ENCODE data around the gene GPN2. TPM values are rescaled to one million over a fixed set of nuclear protein-coding genes. Genes with fewer than 3 reads are reported as not detected.
"Not testable (repeated sequence)": the region's sequence is repeated elsewhere in the genome, so short reads cannot be mapped to it uniquely, and the experiment has no call there.

Gene GPN2
- total RNA-seq, 1 donor from 2014 or later = 7.5 TPM

GRCh38 chr1:26851106-26851684 lies 38.9 kb downstream of the GPN2 start:
- intact Hi-C loops (cut with DNase I) = no loop called here
- H3K9me3 ChIP-seq = no peaks in the 10 kb centered on the region
- peaks cover 0 to 8% of the 10 kb centered on the region in 2 donors for H3K4me1 ChIP-seq
- H3K4me3 ChIP-seq = no peak overlapping the region
- DNase-seq (ENCODE audit: low spot score in 2 of 2) = no peak
- H3K27me3 ChIP-seq = no peaks in the 10 kb centered on the region
- H3K27ac ChIP-seq = no peak overlapping the region
- H3K36me3 ChIP-seq = peaks cover 69 to 87% of the 10 kb centered on the region in 2 donors
- TF ChIP-seq CTCF (IDR thresholded peaks at IDR 0.05) = no peak

GRCh38 chr1:26848941-26849774 lies 40.9 kb downstream of the GPN2 start:
- H3K36me3 ChIP-seq = peaks cover 66 to 68% of the 10 kb centered on the region in 2 donors
- peak; percentile 42 to 81 for DNase-seq (ENCODE audit: low spot score in 2 of 2)
- intact Hi-C loops (cut with DNase I) = no loop called here
- H3K4me3 ChIP-seq = no peak overlapping the region
- H3K27me3 ChIP-seq = no peaks in the 10 kb centered on the region
- no peak for TF ChIP-seq CTCF (IDR thresholded peaks at IDR 0.05)
- H3K4me1 ChIP-seq = peaks cover 0 to 8% of the 10 kb centered on the region in 2 donors
- H3K9me3 ChIP-seq = no peaks in the 10 kb centered on the region
- peak overlapping the region; percentile 60 to 76 for H3K27ac ChIP-seq

- peak overlapping the region; percentile 60 to 76 for H3K27ac ChIP-seq
- H3K4me3 ChIP-seq = no peak overlapping the region
- TF ChIP-seq CTCF (IDR thresholded peaks at IDR 0.05) = no peak
- H3K36me3 ChIP-seq = peaks cover 60 to 61% of the 10 kb centered on the region in 2 donors
- H3K4me1 ChIP-seq = peaks cover 0 to 8% of the 10 kb centered on the region in 2 donors
- H3K27me3 ChIP-seq = no peaks in the 10 kb centered on the region
- DNase-seq (ENCODE audit: low spot score in 2 of 2) = no peak
- intact Hi-C loops (cut with DNase I) = no loop called here
- H3K9me3 ChIP-seq = no peaks in the 10 kb centered on the region
These were observed 41.6 kb downstream of the GPN2 start for GRCh38 chr1:26848499-26848898.

GRCh38 chr1:26847826-26848225 lies 42.3 kb downstream of the GPN2 start:
- DNase-seq (ENCODE audit: low spot score in 2 of 2); intact Hi-C loops (cut with DNase I); H3K27me3 ChIP-seq; H3K4me1 ChIP-seq; H3K9me3 ChIP-seq; H3K4me3 ChIP-seq; H3K27ac ChIP-seq: not testable (repeated sequence)
- H3K36me3 ChIP-seq = peaks cover 56 to 61% of the 10 kb centered on the region in 2 donors

GRCh38 chr1:26844424-26845196 lies 45.5 kb downstream of the GPN2 start:
- H3K36me3 ChIP-seq = peaks cover 47 to 57% of the 10 kb centered on the region in 2 donors
- peaks cover 0 to 6% of the 10 kb centered on the region in 2 donors for H3K4me1 ChIP-seq
- no peak overlapping the region for H3K27ac ChIP-seq
- no peak for DNase-seq (ENCODE audit: low spot score in 2 of 2)
- no peaks in the 10 kb centered on the region for H3K9me3 ChIP-seq
- TF ChIP-seq CTCF (IDR thresholded peaks at IDR 0.05) = no peak
- intact Hi-C loops (cut with DNase I) = no loop called here
- no peaks in the 10 kb centered on the region for H3K27me3 ChIP-seq
- no peak overlapping the region for H3K4me3 ChIP-seq

Measured in ascending aorta (tissue), 2 donors.